Ishikawa (cell line): ENCODE results near the gene GATAD2B.

Experiments
- CEBPB ChIP-seq: IDR thresholded peaks from 2 replicates; pipeline ENCODE4 v1.6.1; 2012
- CREB1 ChIP-seq: IDR thresholded peaks from 2 replicates; pipeline ENCODE4 v1.6.1; 2012; ENCODE audit warnings: low read depth
- EGR1 ChIP-seq: IDR thresholded peaks from 2 replicates; pipeline ENCODE4 v1.6.1; 2012
- EP300 ChIP-seq: IDR thresholded peaks from 2 replicates; pipeline ENCODE4 v1.6.1; 2012; ENCODE audit warnings: borderline replicate concordance
- FOXM1 ChIP-seq: IDR thresholded peaks from 2 replicates; pipeline ENCODE4 v1.6.1; 2012; ENCODE audit warnings: low read depth, borderline replicate concordance
- NFIC ChIP-seq: IDR thresholded peaks from 2 replicates; pipeline ENCODE4 v1.6.1; 2012
- RAD21 ChIP-seq: IDR thresholded peaks from 2 replicates; pipeline ENCODE4 v1.6.1; 2012; ENCODE audit warnings: low read depth
- TAF1 ChIP-seq: IDR thresholded peaks from 2 replicates; pipeline ENCODE4 v1.6.1; 2012; ENCODE audit warnings: low read depth, mild to moderate bottlenecking
- TCF12 ChIP-seq: IDR thresholded peaks from 2 replicates; pipeline ENCODE4 v1.6.1; 2012; ENCODE audit warnings: low read depth
- TEAD4 ChIP-seq: IDR thresholded peaks from 2 replicates; pipeline ENCODE4 v1.6.1; 2012
- YY1 ChIP-seq: IDR thresholded peaks from 2 replicates; pipeline ENCODE4 v1.6.1; 2012; ENCODE audit warnings: low read depth
- ZBTB7A ChIP-seq: IDR thresholded peaks from 2 replicates; pipeline ENCODE4 v1.6.1; 2012; ENCODE audit warnings: low read depth
- TF ChIP-seq, protein P1 (sequence below): IDR thresholded peaks from 2 replicates; pipeline ENCODE4 v1.6.1; 2012
- TF ChIP-seq, protein P2 (sequence below): IDR thresholded peaks from 2 replicates; pipeline ENCODE4 v1.6.1; 2012
- TF ChIP-seq, protein P3 (sequence below): IDR thresholded peaks from 2 replicates; pipeline ENCODE4 v1.6.1; 2012; ENCODE audit warnings: low read depth, mild to moderate bottlenecking

Gene GATAD2B

DNA sequence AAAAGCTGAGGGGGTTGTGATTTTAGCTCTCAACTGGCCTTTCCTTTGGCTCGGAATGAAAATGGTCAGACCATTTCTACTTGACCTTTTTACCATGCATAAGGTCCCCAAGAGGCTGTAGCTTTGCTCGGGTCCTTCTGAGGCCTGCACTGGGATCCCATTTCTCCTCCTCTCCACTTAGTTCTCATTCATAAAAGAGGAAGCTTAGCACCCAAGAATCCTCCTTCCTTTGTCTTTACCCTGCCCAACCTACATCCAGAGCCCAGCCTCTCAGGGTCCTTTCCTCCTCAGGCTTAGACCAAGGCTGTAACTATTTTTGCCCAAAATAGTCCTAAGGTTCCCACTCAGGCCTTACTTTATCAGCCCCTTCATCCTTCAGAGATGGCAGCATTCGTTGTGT is 153.6 kb downstream of the GATAD2B start:
- TF ChIP-seq, protein P1, sequence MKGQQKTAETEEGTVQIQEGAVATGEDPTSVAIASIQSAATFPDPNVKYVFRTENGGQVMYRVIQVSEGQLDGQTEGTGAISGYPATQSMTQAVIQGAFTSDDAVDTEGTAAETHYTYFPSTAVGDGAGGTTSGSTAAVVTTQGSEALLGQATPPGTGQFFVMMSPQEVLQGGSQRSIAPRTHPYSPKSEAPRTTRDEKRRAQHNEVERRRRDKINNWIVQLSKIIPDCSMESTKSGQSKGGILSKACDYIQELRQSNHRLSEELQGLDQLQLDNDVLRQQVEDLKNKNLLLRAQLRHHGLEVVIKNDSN = no peak
- TF ChIP-seq, protein P2, sequence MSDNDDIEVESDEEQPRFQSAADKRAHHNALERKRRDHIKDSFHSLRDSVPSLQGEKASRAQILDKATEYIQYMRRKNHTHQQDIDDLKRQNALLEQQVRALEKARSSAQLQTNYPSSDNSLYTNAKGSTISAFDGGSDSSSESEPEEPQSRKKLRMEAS = no peak
- TF ChIP-seq TAF1 (no peak), NFIC (no peak), CREB1 (no peak), TEAD4 (no peak), EP300 (no peak), CEBPB (no peak), YY1 (no peak), RAD21 (no peak)

DNA sequence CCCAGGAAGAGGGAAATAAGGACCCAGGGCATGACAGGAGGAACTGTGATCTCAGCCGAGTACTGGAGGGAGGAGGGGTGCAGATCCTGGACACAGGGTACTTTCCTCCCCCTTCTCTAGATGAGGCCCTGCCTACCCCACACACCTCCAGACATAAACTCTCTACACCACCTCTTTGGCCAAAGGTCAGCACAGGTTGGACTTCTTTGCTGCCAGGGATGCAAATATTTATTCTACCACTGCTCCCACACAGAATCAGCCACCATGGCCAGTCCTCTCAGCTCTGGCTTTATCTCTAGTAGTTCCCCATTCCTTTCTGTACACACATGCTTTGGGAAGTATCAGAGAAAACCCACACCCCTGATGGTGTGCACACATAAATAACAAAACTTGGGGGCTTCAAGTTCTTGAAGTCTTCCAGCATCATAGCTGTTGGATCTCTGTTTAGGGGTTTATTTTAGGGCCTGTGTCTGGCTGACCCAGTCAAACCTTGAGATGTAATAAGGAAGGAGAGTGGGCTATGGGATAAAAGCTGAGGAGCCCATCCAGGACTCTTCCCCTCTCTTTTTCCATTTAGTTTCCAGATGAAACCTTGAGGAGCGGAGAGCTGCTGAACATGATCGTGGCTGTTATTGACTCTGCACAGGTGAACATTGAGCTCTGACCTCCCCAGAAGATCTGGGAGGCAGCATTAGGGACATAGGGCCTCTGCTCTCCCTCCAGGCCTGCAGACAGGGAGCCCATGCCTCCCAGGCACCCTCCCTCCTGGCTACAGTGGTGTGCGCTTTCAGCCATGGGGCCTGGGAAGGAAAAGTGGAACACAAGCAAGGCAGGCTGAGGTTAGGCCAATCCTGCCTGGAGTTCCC is 154.2 kb downstream of the GATAD2B start:
- TF ChIP-seq EP300 (no peak), ZBTB7A (no peak), CEBPB (no peak), TEAD4 (no peak), NFIC (no peak), TCF12 (no peak), YY1 (no peak), RAD21 (no peak), TAF1 (no peak), FOXM1 (no peak), EGR1 (no peak), CREB1 (no peak)
- TF ChIP-seq, protein P3, sequence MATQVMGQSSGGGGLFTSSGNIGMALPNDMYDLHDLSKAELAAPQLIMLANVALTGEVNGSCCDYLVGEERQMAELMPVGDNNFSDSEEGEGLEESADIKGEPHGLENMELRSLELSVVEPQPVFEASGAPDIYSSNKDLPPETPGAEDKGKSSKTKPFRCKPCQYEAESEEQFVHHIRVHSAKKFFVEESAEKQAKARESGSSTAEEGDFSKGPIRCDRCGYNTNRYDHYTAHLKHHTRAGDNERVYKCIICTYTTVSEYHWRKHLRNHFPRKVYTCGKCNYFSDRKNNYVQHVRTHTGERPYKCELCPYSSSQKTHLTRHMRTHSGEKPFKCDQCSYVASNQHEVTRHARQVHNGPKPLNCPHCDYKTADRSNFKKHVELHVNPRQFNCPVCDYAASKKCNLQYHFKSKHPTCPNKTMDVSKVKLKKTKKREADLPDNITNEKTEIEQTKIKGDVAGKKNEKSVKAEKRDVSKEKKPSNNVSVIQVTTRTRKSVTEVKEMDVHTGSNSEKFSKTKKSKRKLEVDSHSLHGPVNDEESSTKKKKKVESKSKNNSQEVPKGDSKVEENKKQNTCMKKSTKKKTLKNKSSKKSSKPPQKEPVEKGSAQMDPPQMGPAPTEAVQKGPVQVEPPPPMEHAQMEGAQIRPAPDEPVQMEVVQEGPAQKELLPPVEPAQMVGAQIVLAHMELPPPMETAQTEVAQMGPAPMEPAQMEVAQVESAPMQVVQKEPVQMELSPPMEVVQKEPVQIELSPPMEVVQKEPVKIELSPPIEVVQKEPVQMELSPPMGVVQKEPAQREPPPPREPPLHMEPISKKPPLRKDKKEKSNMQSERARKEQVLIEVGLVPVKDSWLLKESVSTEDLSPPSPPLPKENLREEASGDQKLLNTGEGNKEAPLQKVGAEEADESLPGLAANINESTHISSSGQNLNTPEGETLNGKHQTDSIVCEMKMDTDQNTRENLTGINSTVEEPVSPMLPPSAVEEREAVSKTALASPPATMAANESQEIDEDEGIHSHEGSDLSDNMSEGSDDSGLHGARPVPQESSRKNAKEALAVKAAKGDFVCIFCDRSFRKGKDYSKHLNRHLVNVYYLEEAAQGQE = no peak
- TF ChIP-seq, protein P1 = no peak
- TF ChIP-seq, protein P2 = no peak

DNA sequence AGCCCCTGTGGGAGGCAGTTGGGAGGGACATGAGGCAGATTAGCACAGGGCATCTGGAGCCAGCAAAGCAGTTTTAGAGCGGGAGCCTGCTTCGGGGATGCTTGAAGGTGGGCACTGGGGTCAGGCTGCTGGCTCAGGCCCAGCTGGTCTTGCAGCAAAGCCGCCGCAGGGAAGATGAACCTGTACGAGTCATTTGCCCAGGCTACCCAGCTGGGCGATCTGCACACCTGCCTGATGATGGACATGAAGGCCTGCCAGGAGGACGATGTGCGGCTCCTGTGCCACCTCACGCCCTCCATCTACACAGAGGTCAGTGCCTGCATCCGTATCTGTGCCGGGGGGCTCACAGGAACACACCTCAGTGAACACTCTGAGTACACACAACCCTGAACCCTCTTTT is 155.3 kb downstream of the GATAD2B start:
- no peak for TF ChIP-seq TCF12
- TF ChIP-seq, protein P2 = no peak
- no peak for TF ChIP-seq TEAD4
- TF ChIP-seq, protein P1 = no peak
- no peak for TF ChIP-seq NFIC
- no peak for TF ChIP-seq EP300

DNA sequence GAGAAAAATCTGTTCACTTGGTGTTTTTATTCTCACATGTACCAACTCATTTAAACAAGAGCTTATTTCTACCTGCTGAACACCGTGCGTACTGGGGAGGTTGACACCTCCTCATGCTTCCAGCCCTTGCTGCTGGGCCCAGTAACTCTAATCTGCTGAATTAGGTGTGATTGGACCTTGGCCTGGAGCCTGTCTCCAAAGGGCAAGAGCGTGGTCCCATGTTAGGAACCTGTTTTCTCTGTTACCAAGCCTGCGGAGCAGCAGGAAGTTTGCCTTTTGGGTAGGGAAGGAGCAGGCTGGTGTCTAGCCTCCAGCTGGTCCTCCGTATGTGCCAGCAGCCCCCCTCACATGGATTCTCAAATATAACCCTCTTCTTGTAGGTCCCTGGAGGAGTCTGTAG is 158.5 kb downstream of the GATAD2B start:
- TF ChIP-seq FOXM1 = no peak
- no peak for TF ChIP-seq TAF1
- no peak for TF ChIP-seq YY1
- TF ChIP-seq CEBPB = no peak
- TF ChIP-seq EGR1 = no peak
- TF ChIP-seq EP300 = no peak
- TF ChIP-seq RAD21 = no peak
- TF ChIP-seq TCF12 = no peak
- TF ChIP-seq, protein P3 = no peak
- no peak for TF ChIP-seq CREB1
- no peak for TF ChIP-seq ZBTB7A
- no peak for TF ChIP-seq TEAD4
- TF ChIP-seq NFIC = no peak
- TF ChIP-seq, protein P1 = no peak
